ENCODE measurements around the gene DLGAP4.

DNA sequence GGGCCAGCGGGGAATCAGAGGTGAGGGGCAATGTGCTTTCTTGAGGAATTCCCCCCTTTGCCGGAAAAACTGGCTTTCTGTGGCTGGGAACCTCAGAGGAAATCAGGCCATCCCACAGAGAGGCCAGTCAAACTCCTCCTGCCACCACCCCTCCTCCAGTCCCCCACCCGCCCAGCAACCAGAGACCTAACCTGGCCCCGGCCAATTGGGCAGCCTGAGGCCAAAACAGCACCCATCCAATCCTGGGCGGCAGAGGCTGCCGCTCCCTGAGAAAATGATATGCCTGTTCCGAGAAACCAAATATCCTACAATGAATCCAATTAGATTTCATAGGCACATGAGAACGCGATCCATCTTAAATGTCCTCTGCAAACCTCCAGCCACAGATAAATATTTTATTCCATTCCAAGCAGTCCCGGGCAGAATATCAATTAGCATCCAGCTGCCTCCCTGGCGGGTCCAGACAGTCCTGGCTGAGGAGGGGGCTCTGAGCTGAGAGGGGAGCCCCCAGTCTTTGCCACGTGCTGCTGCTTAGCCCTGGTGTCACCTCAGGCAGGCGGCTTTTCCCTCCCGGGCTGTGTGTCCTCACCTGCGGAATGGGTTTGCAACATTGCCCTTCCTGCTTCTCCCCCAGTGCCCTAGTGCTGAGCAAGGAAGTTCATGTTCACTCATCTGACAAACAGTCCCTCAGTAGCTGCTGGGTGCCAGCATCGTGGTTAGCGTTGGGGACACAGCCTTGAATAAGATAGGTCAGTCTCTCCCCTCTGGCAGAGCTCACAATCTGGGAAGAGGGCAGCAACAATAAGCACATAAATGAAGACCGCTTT lies 95.0 kb downstream of the DLGAP4 start:
- TF ChIP-seq, protein P1, sequence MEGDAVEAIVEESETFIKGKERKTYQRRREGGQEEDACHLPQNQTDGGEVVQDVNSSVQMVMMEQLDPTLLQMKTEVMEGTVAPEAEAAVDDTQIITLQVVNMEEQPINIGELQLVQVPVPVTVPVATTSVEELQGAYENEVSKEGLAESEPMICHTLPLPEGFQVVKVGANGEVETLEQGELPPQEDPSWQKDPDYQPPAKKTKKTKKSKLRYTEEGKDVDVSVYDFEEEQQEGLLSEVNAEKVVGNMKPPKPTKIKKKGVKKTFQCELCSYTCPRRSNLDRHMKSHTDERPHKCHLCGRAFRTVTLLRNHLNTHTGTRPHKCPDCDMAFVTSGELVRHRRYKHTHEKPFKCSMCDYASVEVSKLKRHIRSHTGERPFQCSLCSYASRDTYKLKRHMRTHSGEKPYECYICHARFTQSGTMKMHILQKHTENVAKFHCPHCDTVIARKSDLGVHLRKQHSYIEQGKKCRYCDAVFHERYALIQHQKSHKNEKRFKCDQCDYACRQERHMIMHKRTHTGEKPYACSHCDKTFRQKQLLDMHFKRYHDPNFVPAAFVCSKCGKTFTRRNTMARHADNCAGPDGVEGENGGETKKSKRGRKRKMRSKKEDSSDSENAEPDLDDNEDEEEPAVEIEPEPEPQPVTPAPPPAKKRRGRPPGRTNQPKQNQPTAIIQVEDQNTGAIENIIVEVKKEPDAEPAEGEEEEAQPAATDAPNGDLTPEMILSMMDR (IDR thresholded peaks at IDR 0.05 in 8 of 11, conservative IDR thresholded peaks at IDR 0.05 in 3 of 11) = no peak
- no peak for TF ChIP-seq POLR2AphosphoS5 (IDR thresholded peaks at IDR 0.05)
